Measurements from ENCODE around the gene ZBTB21. TPM values are rescaled to one million over a fixed set of nuclear protein-coding genes. Genes with fewer than 3 reads are reported as not detected.

The ZBTB21 gene
- total and polyA plus RNA-seq, 9 of the 15 experiments (the other 6 are each of a cell fraction or from before 2014, with no cell fraction given): 2.2 to 15.2 (median 8.7) TPM

GRCh38 chr21:42051788-42052187 lies 41.6 kb upstream of the ZBTB21 start (continued):
- TF ChIP-seq ZNF609 (CRISPR knock-in tag; IDR thresholded peaks at IDR 0.05; ENCODE audit: borderline replicate concordance): no peak
- TF ChIP-seq TARDBP (IDR thresholded peaks at IDR 0.05): no peak
- TF ChIP-seq FOXP4 (CRISPR knock-in tag; IDR thresholded peaks at IDR 0.05; ENCODE audit: borderline replicate concordance): no peak
- TF ChIP-seq ELF2 (CRISPR knock-in tag; IDR thresholded peaks at IDR 0.05): no peak
- no peak for TF ChIP-seq GABPB2 (CRISPR knock-in tag; conservative IDR thresholded peaks at IDR 0.05)
- no peak for TF ChIP-seq BRD4 (IDR thresholded peaks at IDR 0.05)
- TF ChIP-seq SP2 (IDR thresholded peaks at IDR 0.05; ENCODE audit: extremely low read depth, low read depth, low read length, poor library complexity, severe bottlenecking): no peak
- no peak for TF ChIP-seq CSDE1 (IDR thresholded peaks at IDR 0.05)
- no peak for TF ChIP-seq MAFG (tag; conservative IDR thresholded peaks at IDR 0.05)
- TF ChIP-seq CREBBP (IDR thresholded peaks at IDR 0.05; ENCODE audit: low read depth, low read length): no peak
- TF ChIP-seq MTA1 (IDR thresholded peaks at IDR 0.05; ENCODE audit: borderline replicate concordance): no peak
- TF ChIP-seq RBM25 (IDR thresholded peaks at IDR 0.05; ENCODE audit: low read depth, low read length, severe bottlenecking): no peak
- no peak for TF ChIP-seq E2F6 (IDR thresholded peaks at IDR 0.05; ENCODE audit: borderline replicate concordance in 1 of 2, extremely low read depth in 1 of 2, insufficient read depth in 1 of 2, insufficient read length in 1 of 2, low read depth in 1 of 2, low read length in 1 of 2, poor library complexity in 1 of 2, severe bottlenecking in 1 of 2)
- no peak for TF ChIP-seq XRCC4 (IDR thresholded peaks at IDR 0.05; ENCODE audit: extremely low read depth, insufficient read depth, insufficient read length)
- TF ChIP-seq RBM17 (IDR thresholded peaks at IDR 0.05; ENCODE audit: borderline replicate concordance, low read depth, low read length): no peak
- TF ChIP-seq THRAP3 (IDR thresholded peaks at IDR 0.05; ENCODE audit: borderline replicate concordance): no peak
- TF ChIP-seq ZNF143 (CRISPR knock-in tag; IDR thresholded peaks at IDR 0.05): no peak
- TF ChIP-seq POLR2B (IDR thresholded peaks at IDR 0.05; ENCODE audit: low read depth, partially characterized antibody): no peak
- no peak for TF ChIP-seq HEY1 (CRISPR knock-in tag; IDR thresholded peaks at IDR 0.05; ENCODE audit: borderline replicate concordance)

All from K562 (cell line).